CD4-positive, alpha-beta T cell treated with Interleukin-6 for 4 hours (primary cell): ENCODE data around the gene GIMAP6.

Experiments
- DNase-seq: peaks from one replicate; pipeline ENCODE4 v3.0.0-alpha.2; 2020; ENCODE audit warnings: mixed read lengths

The GIMAP6 gene

GRCh38 chr7:150642926-150643325 is 10.7 kb upstream of the GIMAP6 start:
- no peak for DNase-seq

- DNase-seq = no peak
Observed at GRCh38 chr7:150641854-150642253, 9.7 kb upstream of the GIMAP6 start.

- no peak for DNase-seq
Observed at GRCh38 chr7:150633926-150634325, 1.7 kb upstream of the GIMAP6 start.

- DNase-seq = peak; percentile 90
Observed at GRCh38 chr7:150631084-150631826, 930 bp downstream of the GIMAP6 start.

- DNase-seq = no peak
Observed at GRCh38 chr7:150629347-150629746, 2.8 kb downstream of the GIMAP6 start.

- DNase-seq = no peak
Observed at GRCh38 chr7:150627959-150628358, 4.2 kb downstream of the GIMAP6 start.

GRCh38 chr7:150626696-150627095 is 5.5 kb downstream of the GIMAP6 start:
- no peak for DNase-seq

GRCh38 chr7:150621376-150621775 is 10.8 kb downstream of the GIMAP6 start:
- peak; percentile 46 for DNase-seq

GRCh38 chr7:150620617-150621371 is 11.4 kb downstream of the GIMAP6 start:
- DNase-seq = no peak

- no peak for DNase-seq
Observed at GRCh38 chr7:150620061-150620460, 12.1 kb downstream of the GIMAP6 start.

GRCh38 chr7:150615221-150615755 is 16.9 kb downstream of the GIMAP6 start:
- peak; percentile 23 for DNase-seq

GRCh38 chr7:150614426-150614825 is 17.8 kb downstream of the GIMAP6 start:
- peak; percentile 56 for DNase-seq

GRCh38 chr7:150613880-150614279 is 18.3 kb downstream of the GIMAP6 start:
- DNase-seq = no peak

- DNase-seq = peak; percentile 41
Observed at GRCh38 chr7:150612925-150613324, 19.3 kb downstream of the GIMAP6 start.

GRCh38 chr7:150610233-150610632 is 22.0 kb downstream of the GIMAP6 start:
- DNase-seq = no peak

GRCh38 chr7:150603600-150603999 is 28.6 kb downstream of the GIMAP6 start:
- peak; percentile 34 for DNase-seq

GRCh38 chr7:150595361-150595760 is 36.8 kb downstream of the GIMAP6 start:
- DNase-seq = no peak

GRCh38 chr7:150594805-150595204 is 37.4 kb downstream of the GIMAP6 start:
- no peak for DNase-seq

GRCh38 chr7:150587551-150587950 is 44.6 kb downstream of the GIMAP6 start:
- DNase-seq = no peak

- DNase-seq = no peak
Observed at GRCh38 chr7:150586785-150587152, 45.4 kb downstream of the GIMAP6 start.

GRCh38 chr7:150586068-150586784 is 46.0 kb downstream of the GIMAP6 start:
- DNase-seq = peak; percentile 20

GRCh38 chr7:150585199-150585598 is 47.0 kb downstream of the GIMAP6 start:
- peak; percentile 43 for DNase-seq

GRCh38 chr7:150580638-150581394 is 51.4 kb downstream of the GIMAP6 start:
- DNase-seq = no peak
